Measurements from ENCODE around the gene HSPBP1. TPM values are rescaled to one million over a fixed set of nuclear protein-coding genes. Genes with fewer than 3 reads are reported as not detected.

Gene HSPBP1
- total and polyA plus RNA-seq, 2 of the 13 experiments (the other 11 are each of a cell fraction or from before 2014, with no cell fraction given) = 22.3 to 33.7 TPM

DNA sequence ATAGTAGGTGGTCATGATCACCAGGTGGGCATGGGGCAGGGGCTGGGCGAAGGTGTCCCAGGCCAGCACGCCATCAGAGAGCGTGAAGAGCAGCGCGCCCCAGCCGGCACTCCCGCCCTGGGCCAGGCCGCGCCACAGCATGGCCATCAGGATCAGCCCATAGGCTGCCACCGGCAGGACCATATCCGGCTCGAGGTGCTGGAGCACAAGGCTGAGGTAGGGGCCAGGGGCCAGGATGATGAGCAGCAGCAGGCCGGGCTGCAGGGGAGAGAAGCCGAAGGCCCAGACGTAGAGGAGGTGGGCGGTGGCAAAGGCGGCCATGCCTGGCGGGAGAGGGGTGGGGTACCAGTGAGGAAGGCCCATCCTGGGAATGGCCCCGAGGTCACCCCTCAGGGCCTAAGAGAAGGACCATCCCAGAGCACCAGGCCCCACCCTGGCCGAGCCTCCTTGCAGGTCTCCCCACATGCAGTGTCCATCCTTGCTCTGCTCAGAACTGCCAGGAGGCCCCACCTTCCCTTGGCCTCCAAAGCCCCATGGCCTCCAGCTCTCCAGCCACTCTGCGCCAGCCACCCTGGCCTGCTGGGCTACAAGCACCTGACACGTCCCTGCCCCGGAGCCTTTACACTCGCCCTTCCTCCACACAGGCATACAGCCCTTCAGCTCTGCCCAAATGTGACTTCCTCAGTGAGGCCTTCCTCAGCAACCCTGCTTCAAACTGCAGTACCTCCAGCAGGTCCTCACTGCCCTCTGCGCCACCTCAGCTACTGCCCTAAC, 52.5 kb downstream of the HSPBP1 start (continued):
- TF ChIP-seq RBFOX2 (IDR thresholded peaks at IDR 0.05; ENCODE audit: low read depth, low read length) (0 out of 2 replicates have a peak, but pooled peaks have one; percentile 11), PHF5A (CRISPR knock-in tag; IDR thresholded peaks at IDR 0.05; ENCODE audit: low read depth, unreplicated experiment) (no peak), ZSCAN21 (CRISPR knock-in tag; IDR thresholded peaks at IDR 0.05; ENCODE audit: borderline replicate concordance) (0 out of 2 replicates have a peak, but pooled peaks have one; percentile 11), HOXA3 (CRISPR knock-in tag; IDR thresholded peaks at IDR 0.05) (0 out of 2 replicates have a peak, but pooled peaks have one; percentile 12), PHB2 (IDR thresholded peaks at IDR 0.05; ENCODE audit: partially characterized antibody) (no peak), GZF1 (CRISPR knock-in tag; IDR thresholded peaks at IDR 0.05) (no peak), STAT5B (CRISPR knock-in tag; IDR thresholded peaks at IDR 0.05) (no peak), ZNF296 (CRISPR knock-in tag; conservative IDR thresholded peaks at IDR 0.05) (no peak), ZFP1 (CRISPR knock-in tag; IDR thresholded peaks at IDR 0.05) (no peak), ZNF160 (CRISPR knock-in tag; IDR thresholded peaks at IDR 0.05) (no peak), ZNF263 (CRISPR knock-in tag; IDR thresholded peaks at IDR 0.05) (no peak), HNRNPL (IDR thresholded peaks at IDR 0.05; ENCODE audit: low read depth, low read length) (0 out of 2 replicates have a peak, but pooled peaks have one; percentile 20), ZNF367 (CRISPR knock-in tag; IDR thresholded peaks at IDR 0.05; ENCODE audit: borderline replicate concordance) (no peak), ZNF350 (CRISPR knock-in tag; IDR thresholded peaks at IDR 0.05; ENCODE audit: borderline replicate concordance, low read depth) (no peak)
- TF ChIP-seq, protein P1, sequence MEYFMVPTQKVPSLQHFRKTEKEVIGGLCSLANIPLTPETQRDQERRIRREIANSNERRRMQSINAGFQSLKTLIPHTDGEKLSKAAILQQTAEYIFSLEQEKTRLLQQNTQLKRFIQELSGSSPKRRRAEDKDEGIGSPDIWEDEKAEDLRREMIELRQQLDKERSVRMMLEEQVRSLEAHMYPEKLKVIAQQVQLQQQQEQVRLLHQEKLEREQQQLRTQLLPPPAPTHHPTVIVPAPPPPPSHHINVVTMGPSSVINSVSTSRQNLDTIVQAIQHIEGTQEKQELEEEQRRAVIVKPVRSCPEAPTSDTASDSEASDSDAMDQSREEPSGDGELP (IDR thresholded peaks at IDR 0.05; ENCODE audit: borderline replicate concordance, low read depth) = no peak
- TF ChIP-seq, protein P2, sequence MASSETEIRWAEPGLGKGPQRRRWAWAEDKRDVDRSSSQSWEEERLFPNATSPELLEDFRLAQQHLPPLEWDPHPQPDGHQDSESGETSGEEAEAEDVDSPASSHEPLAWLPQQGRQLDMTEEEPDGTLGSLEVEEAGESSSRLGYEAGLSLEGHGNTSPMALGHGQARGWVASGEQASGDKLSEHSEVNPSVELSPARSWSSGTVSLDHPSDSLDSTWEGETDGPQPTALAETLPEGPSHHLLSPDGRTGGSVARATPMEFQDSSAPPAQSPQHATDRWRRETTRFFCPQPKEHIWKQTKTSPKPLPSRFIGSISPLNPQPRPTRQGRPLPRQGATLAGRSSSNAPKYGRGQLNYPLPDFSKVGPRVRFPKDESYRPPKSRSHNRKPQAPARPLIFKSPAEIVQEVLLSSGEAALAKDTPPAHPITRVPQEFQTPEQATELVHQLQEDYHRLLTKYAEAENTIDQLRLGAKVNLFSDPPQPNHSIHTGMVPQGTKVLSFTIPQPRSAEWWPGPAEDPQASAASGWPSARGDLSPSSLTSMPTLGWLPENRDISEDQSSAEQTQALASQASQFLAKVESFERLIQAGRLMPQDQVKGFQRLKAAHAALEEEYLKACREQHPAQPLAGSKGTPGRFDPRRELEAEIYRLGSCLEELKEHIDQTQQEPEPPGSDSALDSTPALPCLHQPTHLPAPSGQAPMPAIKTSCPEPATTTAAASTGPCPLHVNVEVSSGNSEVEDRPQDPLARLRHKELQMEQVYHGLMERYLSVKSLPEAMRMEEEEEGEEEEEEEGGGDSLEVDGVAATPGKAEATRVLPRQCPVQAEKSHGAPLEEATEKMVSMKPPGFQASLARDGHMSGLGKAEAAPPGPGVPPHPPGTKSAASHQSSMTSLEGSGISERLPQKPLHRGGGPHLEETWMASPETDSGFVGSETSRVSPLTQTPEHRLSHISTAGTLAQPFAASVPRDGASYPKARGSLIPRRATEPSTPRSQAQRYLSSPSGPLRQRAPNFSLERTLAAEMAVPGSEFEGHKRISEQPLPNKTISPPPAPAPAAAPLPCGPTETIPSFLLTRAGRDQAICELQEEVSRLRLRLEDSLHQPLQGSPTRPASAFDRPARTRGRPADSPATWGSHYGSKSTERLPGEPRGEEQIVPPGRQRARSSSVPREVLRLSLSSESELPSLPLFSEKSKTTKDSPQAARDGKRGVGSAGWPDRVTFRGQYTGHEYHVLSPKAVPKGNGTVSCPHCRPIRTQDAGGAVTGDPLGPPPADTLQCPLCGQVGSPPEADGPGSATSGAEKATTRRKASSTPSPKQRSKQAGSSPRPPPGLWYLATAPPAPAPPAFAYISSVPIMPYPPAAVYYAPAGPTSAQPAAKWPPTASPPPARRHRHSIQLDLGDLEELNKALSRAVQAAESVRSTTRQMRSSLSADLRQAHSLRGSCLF (CRISPR knock-in tag; IDR thresholded peaks at IDR 0.05; ENCODE audit: borderline replicate concordance) = no peak

Data from HepG2 (cell line).